ENCODE measurements around the gene ARHGAP27. TPM values are rescaled to one million over a fixed set of nuclear protein-coding genes. Genes with fewer than 3 reads are reported as not detected.

Gene ARHGAP27
- total RNA-seq, 1 experiment from 2014 or later: 61.4 TPM

DNA sequence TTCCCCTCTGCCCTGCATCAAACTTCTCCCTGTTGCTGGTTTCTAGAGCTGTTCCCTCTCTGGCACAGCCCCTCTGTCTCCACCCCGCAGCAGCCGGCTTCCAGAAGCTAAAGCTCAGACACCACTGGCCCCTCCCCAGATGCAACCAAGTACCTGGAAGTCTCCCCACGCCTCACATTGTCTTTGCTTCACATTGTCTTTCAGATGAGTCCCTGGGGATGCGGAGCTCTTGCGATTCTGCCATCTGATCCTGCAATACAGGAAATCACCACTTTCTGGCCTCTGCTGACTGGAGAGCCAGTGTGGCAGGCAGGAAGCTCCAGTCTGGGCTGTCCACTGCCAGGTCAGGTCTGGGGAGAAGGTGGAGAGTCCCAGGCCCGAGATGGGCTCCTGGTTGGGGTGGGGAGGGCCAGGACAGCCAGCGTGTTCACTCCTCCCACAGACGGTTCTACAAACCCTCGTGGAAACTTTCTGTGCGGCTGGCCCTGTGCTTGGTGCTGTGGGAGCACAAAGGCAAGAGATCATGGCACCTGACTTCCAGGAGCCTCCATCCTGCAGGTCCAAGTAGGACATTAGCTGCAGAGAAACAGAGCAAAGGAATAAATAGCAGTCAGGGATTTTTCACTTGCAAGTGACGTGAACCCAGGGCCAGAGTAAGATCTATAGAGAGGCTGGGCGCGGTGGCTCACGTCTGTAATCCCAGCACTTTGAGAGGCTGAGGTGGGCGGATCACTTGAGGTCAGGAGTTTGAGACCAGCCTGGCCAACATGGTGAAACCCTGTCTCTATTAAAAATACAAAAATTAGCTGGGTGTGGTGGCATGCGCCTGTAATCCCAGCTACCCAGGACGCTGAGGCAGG lies 67.9 kb downstream of the ARHGAP27 start:
- no TSS peak for BruUV-seq (replicated peaks)
- no peak for DNase-seq
- Histone ChIP-seq H3K9me2 (ENCODE audit: insufficient read depth) (no peaks in the 10 kb centered on the region), H3K9me3 (ENCODE audit: insufficient read depth, low read depth) (no peaks in the 10 kb centered on the region; the same call in 1 of the 2 replicates), H3K79me2 (ENCODE audit: low read depth) (no peaks in the 10 kb centered on the region), H2AFZ (no peak overlapping the region), H3K27me3 (ENCODE audit: insufficient read depth, low read depth) (no peaks in the 10 kb centered on the region), H4K20me1 (ENCODE audit: insufficient read depth) (no peaks in the 10 kb centered on the region), H3K36me3 (ENCODE audit: low read depth) (no peaks in the 10 kb centered on the region), H3K27ac (no peak overlapping the region), H3K4me1 (replicated peaks; ENCODE audit: insufficient read depth) (peaks cover 14% of the 10 kb centered on the region), H3F3A (ENCODE audit: insufficient read depth, low read depth) (peaks cover 4% of the 10 kb centered on the region; the same call in 1 of the 2 replicates), H3K4me2 (no peak overlapping the region), H3K4me3 (no peak overlapping the region)
- intact Hi-C loops (cut with micrococcal nuclease; ENCODE audit: unreplicated experiment): no loop called here
- POLR2A ChIA-PET (ENCODE audit: unreplicated experiment): interaction anchor here (0.5 kb wide), 1 partner anchor 113 kb away, joined by 22 read pairs; no protein-coding TSS in a partner anchor
- no peak for TF ChIP-seq CTCF (conservative IDR thresholded peaks at IDR 0.05)
- TF ChIP-seq EZH2 (IDR thresholded peaks at IDR 0.05; ENCODE audit: low read depth): no peak
- CTCF ChIA-PET: no interaction called here

- TF ChIP-seq CTCF (conservative IDR thresholded peaks at IDR 0.05) (no peak), EZH2 (IDR thresholded peaks at IDR 0.05; ENCODE audit: low read depth) (no peak)
- Histone ChIP-seq H3K9me3 (ENCODE audit: insufficient read depth, low read depth) (no peaks in the 10 kb centered on the region; the same call in 1 of the 2 replicates), H3K4me1 (replicated peaks; ENCODE audit: insufficient read depth) (peaks cover under 1% of the 10 kb centered on the region; the same call in 1 of the 2 replicates), H3K36me3 (ENCODE audit: low read depth) (no peaks in the 10 kb centered on the region), H3F3A (ENCODE audit: insufficient read depth, low read depth) (no peaks in the 10 kb centered on the region; the same call in 1 of the 2 replicates), H3K27me3 (ENCODE audit: insufficient read depth, low read depth) (no peaks in the 10 kb centered on the region), H3K9me2 (ENCODE audit: insufficient read depth) (no peaks in the 10 kb centered on the region), H3K27ac (no peak overlapping the region), H3K79me2 (ENCODE audit: low read depth) (no peaks in the 10 kb centered on the region), H3K4me2 (no peak overlapping the region), H4K20me1 (ENCODE audit: insufficient read depth) (no peaks in the 10 kb centered on the region), H2AFZ (no peak overlapping the region), H3K4me3 (no peak overlapping the region)
- no TSS peak for BruUV-seq (replicated peaks)
- intact Hi-C loops (cut with micrococcal nuclease; ENCODE audit: unreplicated experiment): no loop called here
- DNase-seq: no peak
- POLR2A ChIA-PET (ENCODE audit: unreplicated experiment): no interaction called here
- CTCF ChIA-PET: no interaction called here
These were observed 69.2 kb downstream of the ARHGAP27 start for GRCh38 chr17:45363498-45363897.

GRCh38 chr17:45361976-45362375 lies 70.7 kb downstream of the ARHGAP27 start:
- Histone ChIP-seq H3K27me3 (ENCODE audit: insufficient read depth, low read depth) (no peaks in the 10 kb centered on the region), H3K4me2 (no peak overlapping the region), H3K4me1 (replicated peaks; ENCODE audit: insufficient read depth) (no peaks in the 10 kb centered on the region), H3F3A (ENCODE audit: insufficient read depth, low read depth) (no peaks in the 10 kb centered on the region), H3K36me3 (ENCODE audit: low read depth) (no peaks in the 10 kb centered on the region), H3K9me2 (ENCODE audit: insufficient read depth) (no peaks in the 10 kb centered on the region), H3K9me3 (ENCODE audit: insufficient read depth, low read depth) (no peaks in the 10 kb centered on the region; the same call in 1 of the 2 replicates), H3K4me3 (no peak overlapping the region), H2AFZ (no peak overlapping the region), H3K27ac (no peak overlapping the region), H4K20me1 (ENCODE audit: insufficient read depth) (no peaks in the 10 kb centered on the region), H3K79me2 (ENCODE audit: low read depth) (no peaks in the 10 kb centered on the region)
- ChIA-PET POLR2A (ENCODE audit: unreplicated experiment) (no interaction called here), CTCF (no interaction called here)
- intact Hi-C loops (cut with micrococcal nuclease; ENCODE audit: unreplicated experiment): no loop called here
- no peak for DNase-seq
- BruUV-seq (replicated peaks): no TSS peak
- TF ChIP-seq CTCF (conservative IDR thresholded peaks at IDR 0.05) (no peak), EZH2 (IDR thresholded peaks at IDR 0.05; ENCODE audit: low read depth) (no peak)

Data from PC-9 (cell line).